Muscle layer of duodenum (tissue), 2 donors: ENCODE results near the gene VPS50.
"Not testable (repeated sequence)": the region's sequence is repeated elsewhere in the genome, so short reads cannot be mapped to it uniquely, and the experiment has no call there.

Source experiments
- H3K27ac ChIP-seq: one replicate; pipeline ENCODE4 v1.7.0; 2013; ENCODE audit warnings: mild to moderate bottlenecking, low read length
- H3K27me3 ChIP-seq: one replicate; pipeline ENCODE4 v1.7.0; 2013; ENCODE audit warnings: low read depth, mild to moderate bottlenecking, control low read depth, low read length
- H3K36me3 ChIP-seq, 2 donors: one replicate each; pipeline ENCODE4 v1.7.0; 2013; ENCODE audit warnings: low read length in 2 of 2, control low read depth in 1 of 2, mild to moderate bottlenecking in 1 of 2; ENCODE audit not compliant: insufficient read depth in 2 of 2, control insufficient read depth in 1 of 2
- H3K4me1 ChIP-seq, 2 donors: one replicate each; pipeline ENCODE4 v1.7.0; 2013; ENCODE audit warnings: low read length in 2 of 2, mild to moderate bottlenecking in 2 of 2, control low read depth in 1 of 2, moderate library complexity in 1 of 2; ENCODE audit not compliant: insufficient read depth in 2 of 2, control insufficient read depth in 1 of 2
- H3K4me3 ChIP-seq, 2 donors: one replicate each; pipeline ENCODE4 v1.7.0; 2013; ENCODE audit warnings: low read length in 2 of 2, low read depth in 1 of 2, mild to moderate bottlenecking in 1 of 2
- H3K9me3 ChIP-seq, 2 donors: one replicate each; pipeline ENCODE4 v1.7.0; 2013; ENCODE audit warnings: low read length in 2 of 2, control low read depth in 1 of 2, mild to moderate bottlenecking in 1 of 2; ENCODE audit not compliant: control insufficient read depth in 1 of 2
- donor health status: healthy.

The VPS50 gene

GRCh38 chr7:93370937-93371336, 138.8 kb downstream of the VPS50 start:
- H3K36me3 ChIP-seq, H3K4me3 ChIP-seq, H3K4me1 ChIP-seq, H3K27ac ChIP-seq, H3K9me3 ChIP-seq, H3K27me3 ChIP-seq: not testable (repeated sequence)

- H3K36me3 ChIP-seq: no peaks in the 10 kb centered on the region
- no peaks in the 10 kb centered on the region for H3K27me3 ChIP-seq
- no peak overlapping the region for H3K4me3 ChIP-seq
- H3K27ac ChIP-seq: no peak overlapping the region
- H3K4me1 ChIP-seq: no peaks in the 10 kb centered on the region
- H3K9me3 ChIP-seq: no peaks in the 10 kb centered on the region
Observed at GRCh38 chr7:93373537-93373936, 141.4 kb downstream of the VPS50 start.

GRCh38 chr7:93374345-93374940, 142.3 kb downstream of the VPS50 start:
- H3K27ac ChIP-seq: no peak overlapping the region
- no peaks in the 10 kb centered on the region for H3K4me1 ChIP-seq
- H3K4me3 ChIP-seq: no peak overlapping the region
- no peaks in the 10 kb centered on the region for H3K27me3 ChIP-seq
- H3K36me3 ChIP-seq: no peaks in the 10 kb centered on the region
- H3K9me3 ChIP-seq: no peaks in the 10 kb centered on the region

- H3K4me3 ChIP-seq: no peak overlapping the region
- H3K9me3 ChIP-seq: no peaks in the 10 kb centered on the region
- no peaks in the 10 kb centered on the region for H3K36me3 ChIP-seq
- no peaks in the 10 kb centered on the region for H3K4me1 ChIP-seq
- no peak overlapping the region for H3K27ac ChIP-seq
- H3K27me3 ChIP-seq: no peaks in the 10 kb centered on the region
Observed at GRCh38 chr7:93375603-93376002, 143.4 kb downstream of the VPS50 start.

- H3K27me3 ChIP-seq: no peaks in the 10 kb centered on the region
- no peaks in the 10 kb centered on the region for H3K9me3 ChIP-seq
- no peak overlapping the region for H3K4me3 ChIP-seq
- no peaks in the 10 kb centered on the region for H3K4me1 ChIP-seq
- no peak overlapping the region for H3K27ac ChIP-seq
- no peaks in the 10 kb centered on the region for H3K36me3 ChIP-seq
Observed at GRCh38 chr7:93378131-93378760, 146.1 kb downstream of the VPS50 start.

GRCh38 chr7:93382362-93382761, 150.2 kb downstream of the VPS50 start:
- no peaks in the 10 kb centered on the region for H3K4me1 ChIP-seq
- H3K27ac ChIP-seq: no peak overlapping the region
- H3K36me3 ChIP-seq: no peaks in the 10 kb centered on the region
- H3K4me3 ChIP-seq: no peak overlapping the region
- H3K27me3 ChIP-seq: no peaks in the 10 kb centered on the region
- no peaks in the 10 kb centered on the region for H3K9me3 ChIP-seq

GRCh38 chr7:93390660-93391059, 158.5 kb downstream of the VPS50 start:
- H3K36me3 ChIP-seq: no peaks in the 10 kb centered on the region
- H3K27ac ChIP-seq: no peak overlapping the region
- H3K4me1 ChIP-seq: no peaks in the 10 kb centered on the region
- H3K4me3 ChIP-seq: no peak overlapping the region
- no peaks in the 10 kb centered on the region for H3K27me3 ChIP-seq
- no peaks in the 10 kb centered on the region for H3K9me3 ChIP-seq

GRCh38 chr7:93392984-93393383, 160.8 kb downstream of the VPS50 start:
- no peaks in the 10 kb centered on the region for H3K27me3 ChIP-seq
- H3K4me1 ChIP-seq: no peaks in the 10 kb centered on the region
- no peak overlapping the region for H3K4me3 ChIP-seq
- H3K9me3 ChIP-seq: no peaks in the 10 kb centered on the region
- H3K27ac ChIP-seq: no peak overlapping the region
- H3K36me3 ChIP-seq: no peaks in the 10 kb centered on the region

- Histone ChIP-seq H3K9me3 (no peaks in the 10 kb centered on the region), H3K4me3 (no peak overlapping the region), H3K27ac (no peak overlapping the region), H3K4me1 (no peaks in the 10 kb centered on the region), H3K36me3 (no peaks in the 10 kb centered on the region), H3K27me3 (no peaks in the 10 kb centered on the region)
Observed at GRCh38 chr7:93399642-93400041, 167.5 kb downstream of the VPS50 start.

GRCh38 chr7:93402944-93403343, 170.8 kb downstream of the VPS50 start:
- H3K4me1 ChIP-seq: no peaks in the 10 kb centered on the region

GRCh38 chr7:93407239-93407638, 175.1 kb downstream of the VPS50 start:
- Histone ChIP-seq H3K9me3 (peaks cover 6 to 7% of the 10 kb centered on the region in 2 donors), H3K27me3 (no peaks in the 10 kb centered on the region), H3K27ac (no peak overlapping the region), H3K4me1 (no peaks in the 10 kb centered on the region), H3K4me3 (no peak overlapping the region), H3K36me3 (no peaks in the 10 kb centered on the region)

More at GRCh38 chr7:93402944-93403343, 170.8 kb downstream of the VPS50 start:
- Histone ChIP-seq H3K9me3 (peaks cover 6 to 7% of the 10 kb centered on the region in 2 donors), H3K36me3 (no peaks in the 10 kb centered on the region), H3K4me3 (no peak overlapping the region), H3K27me3 (no peaks in the 10 kb centered on the region), H3K27ac (no peak overlapping the region)

GRCh38 chr7:93409324-93409723, 177.2 kb downstream of the VPS50 start:
- H3K4me1 ChIP-seq: no peaks in the 10 kb centered on the region
- H3K4me3 ChIP-seq: no peak overlapping the region

More at GRCh38 chr7:93409324-93409723, 177.2 kb downstream of the VPS50 start:
- Histone ChIP-seq H3K36me3 (no peaks in the 10 kb centered on the region), H3K9me3 (peaks cover 6 to 7% of the 10 kb centered on the region in 2 donors), H3K27me3 (no peaks in the 10 kb centered on the region), H3K27ac (no peak overlapping the region)
